Cardiac muscle cell (in vitro differentiated cells and primary cell): ENCODE measurements around the gene CBLB. TPM values are rescaled to one million over a fixed set of nuclear protein-coding genes. Genes with fewer than 3 reads are reported as not detected.

Experiments
- DNase-seq, 2 donors: peaks; one replicate each; pipeline versions ENCODE4 v3.0.0 to v3.0.0-alpha.2; 2010 to 2017; ENCODE audit warnings: low read depth in 1 of 2, low spot score in 1 of 2
- H3K27ac ChIP-seq: fragments of 200-600 bp; sonication (generic); 2 replicates; pipeline ENCODE4 v1.5.1; 2016
- H3K27me3 ChIP-seq: fragments of 200-600 bp; sonication (generic); 2 replicates; pipeline ENCODE4 v1.6.0; 2016; ENCODE audit warnings: control low read depth
- H3K36me3 ChIP-seq: fragments of 200-600 bp; sonication (generic); 2 replicates; pipeline ENCODE4 v1.5.1; 2016; ENCODE audit warnings: control low read depth
- H3K4me1 ChIP-seq: fragments of 200-600 bp; sonication (generic); 2 replicates; pipeline ENCODE4 v1.8.1; 2017; ENCODE audit warnings: low read depth, mild to moderate bottlenecking, mixed run types
- H3K4me3 ChIP-seq: fragments of 200-600 bp; sonication (generic); 2 replicates; pipeline ENCODE4 v1.5.1; 2016; ENCODE audit warnings: mild to moderate bottlenecking
- H3K9me3 ChIP-seq: fragments of 200-600 bp; sonication (generic); 2 replicates; pipeline ENCODE4 v1.5.1; 2017; ENCODE audit warnings: low read depth, mild to moderate bottlenecking, control low read depth
- polyA plus RNA-seq: library from polyadenylated mRNA; unstranded; fragments of >200 nt; fragmentation: Nextera tagmentation; extraction: Ambion mirVana; gene quantifications from 2 replicates; pipeline ENCODE4 v1.2.1, GENCODE V29; 2016
- total RNA-seq: library from RNA; depleted of rRNA; stranded (reverse); fragments of >200 nt; gene quantifications from 2 replicates; pipeline ENCODE4 v1.2.3, GENCODE V29; 2016
- TF ChIP-seq, protein P1 (sequence below): IDR thresholded peaks from 2 replicates; pipeline ENCODE4 v1.5.1; 2012; ENCODE audit warnings: low read depth, mild to moderate bottlenecking, low read length

CBLB gene
- total and polyA plus RNA-seq, 2 experiments from 2014 or later: 30.3 to 48.2 TPM

- H3K27me3 ChIP-seq: no peaks in the 10 kb centered on the region
- TF ChIP-seq, protein P1, sequence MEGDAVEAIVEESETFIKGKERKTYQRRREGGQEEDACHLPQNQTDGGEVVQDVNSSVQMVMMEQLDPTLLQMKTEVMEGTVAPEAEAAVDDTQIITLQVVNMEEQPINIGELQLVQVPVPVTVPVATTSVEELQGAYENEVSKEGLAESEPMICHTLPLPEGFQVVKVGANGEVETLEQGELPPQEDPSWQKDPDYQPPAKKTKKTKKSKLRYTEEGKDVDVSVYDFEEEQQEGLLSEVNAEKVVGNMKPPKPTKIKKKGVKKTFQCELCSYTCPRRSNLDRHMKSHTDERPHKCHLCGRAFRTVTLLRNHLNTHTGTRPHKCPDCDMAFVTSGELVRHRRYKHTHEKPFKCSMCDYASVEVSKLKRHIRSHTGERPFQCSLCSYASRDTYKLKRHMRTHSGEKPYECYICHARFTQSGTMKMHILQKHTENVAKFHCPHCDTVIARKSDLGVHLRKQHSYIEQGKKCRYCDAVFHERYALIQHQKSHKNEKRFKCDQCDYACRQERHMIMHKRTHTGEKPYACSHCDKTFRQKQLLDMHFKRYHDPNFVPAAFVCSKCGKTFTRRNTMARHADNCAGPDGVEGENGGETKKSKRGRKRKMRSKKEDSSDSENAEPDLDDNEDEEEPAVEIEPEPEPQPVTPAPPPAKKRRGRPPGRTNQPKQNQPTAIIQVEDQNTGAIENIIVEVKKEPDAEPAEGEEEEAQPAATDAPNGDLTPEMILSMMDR: no peak
- H3K9me3 ChIP-seq: no peaks in the 10 kb centered on the region
- DNase-seq: no peak
- H3K27ac ChIP-seq: no peak overlapping the region
- H3K4me1 ChIP-seq: peaks cover 26% of the 10 kb centered on the region
- no peak overlapping the region for H3K4me3 ChIP-seq
- H3K36me3 ChIP-seq: peaks cover 5% of the 10 kb centered on the region
These were observed 6.6 kb downstream of the CBLB start for GRCh38 chr3:105862217-105862616.

DNA sequence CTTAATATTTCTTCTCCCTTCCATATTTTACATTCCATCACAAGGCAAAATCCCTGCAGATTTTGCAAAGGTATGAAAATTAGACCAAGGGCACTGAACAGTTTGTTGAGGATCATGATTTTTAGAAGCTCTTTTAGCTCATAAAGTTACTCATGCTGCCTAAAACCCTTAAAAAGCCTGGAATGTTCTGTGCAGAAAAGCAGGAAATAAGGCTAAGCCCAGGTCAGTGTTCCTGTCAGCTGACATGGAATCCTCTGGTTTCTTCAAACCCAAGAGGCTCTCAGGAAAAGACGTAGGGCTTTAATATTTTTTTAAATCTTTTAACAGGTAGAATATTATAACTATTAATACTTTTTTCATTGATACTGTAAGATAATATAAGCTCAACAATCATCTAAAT, 8.2 kb downstream of the CBLB start:
- H3K9me3 ChIP-seq: no peaks in the 10 kb centered on the region
- no peaks in the 10 kb centered on the region for H3K27me3 ChIP-seq
- H3K36me3 ChIP-seq: peaks cover 5% of the 10 kb centered on the region
- no peak overlapping the region for H3K4me3 ChIP-seq
- H3K27ac ChIP-seq: no peak overlapping the region
- peaks cover 10% of the 10 kb centered on the region for H3K4me1 ChIP-seq
- TF ChIP-seq, protein P1: no peak
- DNase-seq: no peak

DNA sequence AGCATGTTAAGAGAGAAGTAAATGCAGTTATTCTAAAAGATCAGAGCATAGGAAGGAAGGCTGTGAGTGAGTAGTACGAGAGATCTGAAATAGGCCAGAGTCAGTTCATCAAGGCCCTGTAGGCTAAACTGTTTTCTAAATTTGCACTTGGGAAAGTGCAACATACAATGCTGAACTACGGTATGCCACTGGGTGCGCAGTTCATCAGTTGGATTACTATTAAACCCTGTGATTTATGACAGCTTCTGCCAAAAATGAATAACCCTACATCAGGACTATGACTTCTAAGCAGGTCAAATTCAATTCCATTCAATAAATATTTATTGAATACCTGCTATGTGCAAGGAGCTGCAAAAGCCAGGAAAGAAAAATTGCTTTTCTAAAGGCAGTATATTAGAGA, 10.8 kb downstream of the CBLB start:
- Histone ChIP-seq H3K4me3 (no peak overlapping the region), H3K36me3 (peaks cover 4% of the 10 kb centered on the region), H3K27me3 (no peaks in the 10 kb centered on the region), H3K27ac (no peak overlapping the region), H3K4me1 (no peaks in the 10 kb centered on the region), H3K9me3 (no peaks in the 10 kb centered on the region)
- no peak for DNase-seq
- TF ChIP-seq, protein P1: no peak

DNA sequence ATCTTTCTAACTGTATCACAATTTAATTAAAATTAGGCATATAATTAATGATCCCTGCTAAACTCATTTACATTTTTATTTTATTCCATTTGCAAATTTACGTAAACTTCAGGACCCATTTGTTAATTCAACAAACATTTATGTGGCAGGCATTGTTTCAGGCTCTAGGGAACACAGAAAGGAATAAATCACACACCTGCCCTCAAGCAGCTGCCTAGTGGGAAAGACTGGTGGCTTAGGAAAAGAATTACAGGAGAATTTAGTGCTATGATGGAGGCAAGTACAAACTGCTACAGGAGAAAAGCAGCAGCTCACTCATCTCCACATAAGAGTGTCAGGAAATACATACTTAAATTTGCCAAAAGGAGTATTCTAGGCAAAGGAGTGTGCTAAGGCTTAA, 11.2 kb downstream of the CBLB start:
- TF ChIP-seq, protein P1: no peak
- no peaks in the 10 kb centered on the region for H3K9me3 ChIP-seq
- H3K36me3 ChIP-seq: peaks cover 7% of the 10 kb centered on the region
- no peak overlapping the region for H3K4me3 ChIP-seq
- no peak for DNase-seq
- H3K4me1 ChIP-seq: no peaks in the 10 kb centered on the region
- H3K27ac ChIP-seq: no peak overlapping the region
- no peaks in the 10 kb centered on the region for H3K27me3 ChIP-seq

DNA sequence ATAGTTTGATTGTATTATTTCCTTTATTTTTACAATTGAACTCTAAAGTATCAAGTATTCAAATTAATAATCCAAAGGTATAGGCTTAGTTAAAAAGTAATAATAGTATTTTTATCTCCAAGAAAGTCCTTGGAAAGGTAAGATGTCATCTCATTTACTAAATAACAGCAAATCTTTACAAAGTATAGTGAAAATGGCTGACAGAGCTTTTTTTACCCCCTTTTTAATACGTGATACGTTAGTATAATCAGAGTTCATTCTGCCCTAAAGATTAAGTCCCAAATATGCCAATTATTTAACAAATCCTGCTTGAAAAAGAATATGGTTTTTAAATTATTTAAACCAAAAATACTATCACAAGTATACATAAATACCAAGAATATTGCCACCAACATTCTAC, 12.2 kb downstream of the CBLB start:
- TF ChIP-seq, protein P1: no peak

More for the DNA sequence above, 12.2 kb downstream of the CBLB start:
- no peaks in the 10 kb centered on the region for H3K9me3 ChIP-seq
- DNase-seq: no peak
- no peaks in the 10 kb centered on the region for H3K27me3 ChIP-seq
- no peak overlapping the region for H3K27ac ChIP-seq
- H3K4me3 ChIP-seq: no peak overlapping the region
- peaks cover 13% of the 10 kb centered on the region for H3K36me3 ChIP-seq
- no peaks in the 10 kb centered on the region for H3K4me1 ChIP-seq
